ENCODE measurements around the gene ZNF536.

The ZNF536 gene

GRCh38 chr19:30371960-30372824 lies at the start of gene ZNF536:
ZNF536 (plus strand) TSS chr19:30372384; CDS start chr19:30443563, 71,179 bp downstream.
- Histone ChIP-seq H3K9ac (no peak within 1 kb of the TSS), H3K9me3 (replicated peaks in 1 of 11) (peaks cover 0 to 10% (median 0%) of the 10 kb centered on the region in 11 experiments; a peak in 5 of 22 replicates), H3K4me1 (no peaks in the 10 kb centered on the region), H3K36me3 (no peaks in the 10 kb centered on the region), H3K27ac (no peak within 1 kb of the TSS), H3K4me2 (no peak within 1 kb of the TSS), H4K20me1 (no peaks in the 10 kb centered on the region), H3K27me3 (no peaks in the 10 kb centered on the region), H3K4me3 (no peak within 1 kb of the TSS)
- no peak for TF ChIP-seq Cebpa-rat (IDR thresholded peaks at IDR 0.05)

- H3K4me2 ChIP-seq = no peak overlapping the region
- no peak overlapping the region for H3K4me3 ChIP-seq
- no peaks in the 10 kb centered on the region for H3K9me3 ChIP-seq (replicated peaks in 1 of 11)
- H3K9ac ChIP-seq = no peak overlapping the region
- H3K36me3 ChIP-seq = no peaks in the 10 kb centered on the region
- no peaks in the 10 kb centered on the region for H4K20me1 ChIP-seq
- no peak overlapping the region for H3K27ac ChIP-seq
- TF ChIP-seq Cebpa-rat (IDR thresholded peaks at IDR 0.05) = no peak
- H3K4me1 ChIP-seq = no peaks in the 10 kb centered on the region
- H3K27me3 ChIP-seq = no peaks in the 10 kb centered on the region
These were observed 49.4 kb upstream of the ZNF536 start for GRCh38 chr19:30322641-30323320.

GRCh38 chr19:30323904-30324303 lies 48.3 kb upstream of the ZNF536 start:
- no peak overlapping the region for H3K27ac ChIP-seq
- H3K4me2 ChIP-seq = no peak overlapping the region
- H3K9me3 ChIP-seq (replicated peaks in 1 of 11) = no peaks in the 10 kb centered on the region
- H3K36me3 ChIP-seq = no peaks in the 10 kb centered on the region
- no peaks in the 10 kb centered on the region for H3K4me1 ChIP-seq
- H4K20me1 ChIP-seq = no peaks in the 10 kb centered on the region
- no peak for TF ChIP-seq Cebpa-rat (IDR thresholded peaks at IDR 0.05)
- no peak overlapping the region for H3K9ac ChIP-seq
- H3K4me3 ChIP-seq = no peak overlapping the region
- no peaks in the 10 kb centered on the region for H3K27me3 ChIP-seq

- Histone ChIP-seq H3K9ac (no peak overlapping the region), H3K4me1 (no peaks in the 10 kb centered on the region), H3K4me2 (no peak overlapping the region), H3K4me3 (no peak overlapping the region), H3K9me3 (replicated peaks in 1 of 11) (no peaks in the 10 kb centered on the region), H3K36me3 (no peaks in the 10 kb centered on the region), H3K27ac (no peak overlapping the region), H3K27me3 (no peaks in the 10 kb centered on the region), H4K20me1 (no peaks in the 10 kb centered on the region)
- TF ChIP-seq Cebpa-rat (IDR thresholded peaks at IDR 0.05) = no peak
These were observed 47.2 kb upstream of the ZNF536 start for GRCh38 chr19:30324982-30325381.

GRCh38 chr19:30325676-30326392 lies 46.4 kb upstream of the ZNF536 start:
- Histone ChIP-seq H3K36me3 (no peaks in the 10 kb centered on the region), H3K4me1 (no peaks in the 10 kb centered on the region), H3K4me3 (no peak overlapping the region), H3K27me3 (no peaks in the 10 kb centered on the region), H4K20me1 (no peaks in the 10 kb centered on the region), H3K9ac (no peak overlapping the region), H3K4me2 (no peak overlapping the region), H3K27ac (no peak overlapping the region), H3K9me3 (replicated peaks in 1 of 11) (no peaks in the 10 kb centered on the region)
- no peak for TF ChIP-seq Cebpa-rat (IDR thresholded peaks at IDR 0.05)

- Histone ChIP-seq H3K27me3 (no peaks in the 10 kb centered on the region), H3K9me3 (replicated peaks in 1 of 11) (no peaks in the 10 kb centered on the region), H3K36me3 (no peaks in the 10 kb centered on the region), H3K4me2 (no peak overlapping the region), H3K4me3 (no peak overlapping the region), H3K27ac (no peak overlapping the region), H3K9ac (no peak overlapping the region), H4K20me1 (no peaks in the 10 kb centered on the region), H3K4me1 (no peaks in the 10 kb centered on the region)
- no peak for TF ChIP-seq Cebpa-rat (IDR thresholded peaks at IDR 0.05)
These were observed 45.8 kb upstream of the ZNF536 start for GRCh38 chr19:30326393-30326710.

GRCh38 chr19:30327331-30327730 lies 44.9 kb upstream of the ZNF536 start:
- Histone ChIP-seq H3K9me3 (replicated peaks in 1 of 11) (no peaks in the 10 kb centered on the region), H3K36me3 (no peaks in the 10 kb centered on the region), H3K4me2 (no peak overlapping the region), H3K4me1 (no peaks in the 10 kb centered on the region), H3K27me3 (no peaks in the 10 kb centered on the region), H3K27ac (no peak overlapping the region), H3K9ac (no peak overlapping the region), H4K20me1 (no peaks in the 10 kb centered on the region), H3K4me3 (no peak overlapping the region)
- no peak for TF ChIP-seq Cebpa-rat (IDR thresholded peaks at IDR 0.05)

- Histone ChIP-seq H3K36me3 (no peaks in the 10 kb centered on the region), H3K27me3 (no peaks in the 10 kb centered on the region), H3K9ac (no peak overlapping the region), H3K4me2 (no peak overlapping the region), H4K20me1 (no peaks in the 10 kb centered on the region), H3K9me3 (replicated peaks in 1 of 11) (no peaks in the 10 kb centered on the region), H3K4me3 (no peak overlapping the region), H3K27ac (no peak overlapping the region), H3K4me1 (no peaks in the 10 kb centered on the region)
- no peak for TF ChIP-seq Cebpa-rat (IDR thresholded peaks at IDR 0.05)
These were observed 44.1 kb upstream of the ZNF536 start for GRCh38 chr19:30328096-30328495.

GRCh38 chr19:30330266-30330665 lies 41.9 kb upstream of the ZNF536 start:
- Histone ChIP-seq H3K27me3 (no peaks in the 10 kb centered on the region), H3K27ac (no peak overlapping the region), H3K36me3 (no peaks in the 10 kb centered on the region), H4K20me1 (no peaks in the 10 kb centered on the region), H3K9me3 (replicated peaks in 1 of 11) (no peaks in the 10 kb centered on the region), H3K9ac (no peak overlapping the region), H3K4me2 (no peak overlapping the region), H3K4me3 (no peak overlapping the region), H3K4me1 (no peaks in the 10 kb centered on the region)
- no peak for TF ChIP-seq Cebpa-rat (IDR thresholded peaks at IDR 0.05)

All from BLaER1 treated with 17β-estradiol and CSF1 and Interleukin-3, amounts not matched to agents 10 nM and 100 nM (cell line).